Activated CD8-positive, alpha-beta T cell treated with anti-CD3 and anti-CD28 coated beads for 36 hours (primary cell): ENCODE data around the gene ALDH4A1. TPM values are rescaled to one million over a fixed set of nuclear protein-coding genes. Genes with fewer than 3 reads are reported as not detected.

Experiments
- ATAC-seq: fragments of 200-7000 bp; cut with Tn5 transposase; one replicate; pipeline ENCODE4 v1.10.0; 2021; ENCODE audit warnings: mild to moderate bottlenecking, moderate library complexity
- CTCF ChIA-PET: fragments of 350-600 bp; sonication (Branson Sonifier 250); formaldehyde crosslinking; loops from one replicate; lab custom pipeline; 2021; ENCODE audit warnings: antibody characterized with exemption; lab: Charles Lee
- POLR2A ChIA-PET: fragments of 350-600 bp; sonication (Branson Sonifier 250); formaldehyde crosslinking; loops from one replicate; lab custom pipeline; 2021; ENCODE audit warnings: antibody characterized with exemption; lab: Charles Lee
- DNase-seq: peaks from one replicate; pipeline ENCODE4 v3.0.0-alpha.2; 2020
- H3K27ac Mint-ChIP-seq: one replicate; pipeline ENCODE4 v1.8.0; 2021; ENCODE audit warnings: mild to moderate bottlenecking, mixed read lengths
- H3K27me3 Mint-ChIP-seq: one replicate; pipeline ENCODE4 v1.8.0; 2021; ENCODE audit warnings: mixed read lengths
- H3K36me3 Mint-ChIP-seq: one replicate; pipeline ENCODE4 v1.8.0; 2021; ENCODE audit warnings: low read depth, mixed read lengths
- H3K4me1 Mint-ChIP-seq: one replicate; pipeline ENCODE4 v1.8.0; 2021; ENCODE audit warnings: low read depth, mixed read lengths
- H3K4me3 Mint-ChIP-seq: one replicate; pipeline ENCODE4 v1.8.0; 2021; ENCODE audit warnings: mild to moderate bottlenecking, moderate library complexity, mixed read lengths
- H3K9me3 Mint-ChIP-seq: one replicate; pipeline ENCODE4 v1.8.0; 2021; ENCODE audit warnings: mixed read lengths
- CTCF ChIP-seq: fragments of 200-600 bp; IDR thresholded peaks from one replicate; pipeline ENCODE4 v1.8.0; 2022; ENCODE audit warnings: antibody characterized with exemption, mild to moderate bottlenecking
- intact Hi-C: fragments of 100-400 bp; cut with micrococcal nuclease; formaldehyde crosslinking; loops from one replicate; pipeline ENCODE4 v1.10.0; 2022
- microRNA-seq: library from miRNA; unstranded; fragments of <30 nt; microRNA quantifications from one replicate; pipeline ENCODE4 v1.2.0, GENCODE V29; 2022; ENCODE audit warnings: borderline microRNAs expressed, borderline replicate concordance
- total RNA-seq, 2 experiments: library from RNA; stranded (reverse); gene quantifications; one replicate each; pipeline ENCODE4 v1.2.3, GENCODE V29; 2021

ALDH4A1 gene
- total RNA-seq, 2 experiments from 2014 or later: 3.9 to 4.3 TPM

GRCh38 chr1:18829671-18830070 is 72.7 kb downstream of the ALDH4A1 start:
- H3K27me3 Mint-ChIP-seq: peaks cover 1% of the 10 kb centered on the region
- H3K27ac Mint-ChIP-seq: no peak overlapping the region

DNA sequence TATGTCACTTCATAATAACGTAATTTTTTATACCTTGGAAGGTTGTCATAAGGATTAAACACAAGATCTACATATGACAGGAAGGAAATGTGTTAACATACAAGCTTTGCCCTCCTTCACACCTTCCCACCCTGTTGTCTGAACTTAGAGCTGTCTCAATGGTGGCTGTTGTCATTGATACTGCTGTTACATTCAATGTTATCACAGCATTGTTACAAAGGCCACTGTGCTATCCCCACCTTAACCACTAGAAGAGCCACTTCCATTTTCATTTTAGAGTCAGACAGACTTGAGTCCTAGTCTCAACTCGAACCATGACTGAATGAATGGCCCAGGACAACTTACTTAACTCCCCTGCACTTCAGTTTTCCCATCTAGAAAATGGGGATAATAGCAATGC is 74.1 kb downstream of the ALDH4A1 start:
- Mint-ChIP-seq H3K27me3 (peaks cover 1% of the 10 kb centered on the region), H3K4me1 (no peaks in the 10 kb centered on the region), H3K9me3 (peaks cover 4% of the 10 kb centered on the region), H3K4me3 (no peak overlapping the region), H3K27ac (no peak overlapping the region), H3K36me3 (no peaks in the 10 kb centered on the region)
- no peak for TF ChIP-seq CTCF
- intact Hi-C loops: no loop called here
- POLR2A ChIA-PET: no interaction called here
- no peak for DNase-seq
- CTCF ChIA-PET: no interaction called here
- no peak for ATAC-seq

More at GRCh38 chr1:18829671-18830070, 72.7 kb downstream of the ALDH4A1 start:
- no peak for TF ChIP-seq CTCF
- no peak overlapping the region for H3K4me3 Mint-ChIP-seq
- ATAC-seq: no peak
- no peaks in the 10 kb centered on the region for H3K36me3 Mint-ChIP-seq
- DNase-seq: no peak
- intact Hi-C loops: no loop called here
- H3K9me3 Mint-ChIP-seq: peaks cover 4% of the 10 kb centered on the region
- ChIA-PET CTCF (interaction anchor here (1.3 kb wide), 1 partner anchor 248 kb away, joined by 3 read pairs; no protein-coding TSS in a partner anchor), POLR2A (interaction anchor here (0.7 kb wide), 1 partner anchor 134 kb away, joined by 3 read pairs; no protein-coding TSS in a partner anchor)
- no peaks in the 10 kb centered on the region for H3K4me1 Mint-ChIP-seq

GRCh38 chr1:18823438-18823837 is 78.9 kb downstream of the ALDH4A1 start:
- H3K9me3 Mint-ChIP-seq: no peaks in the 10 kb centered on the region
- POLR2A ChIA-PET: interaction anchor here (1.0 kb wide), 1 partner anchor 32 kb away, joined by 4 read pairs; no protein-coding TSS in a partner anchor
- CTCF ChIA-PET: interaction anchor here (0.8 to 2.5 kb wide), 3 partner anchors 216 to 449 kb away, joined by 3 to 18 read pairs (median 4); no protein-coding TSS in a partner anchor
- no peak for TF ChIP-seq CTCF
- no peak overlapping the region for H3K27ac Mint-ChIP-seq
- DNase-seq (no peak), ATAC-seq (no peak)
- peaks cover 17% of the 10 kb centered on the region for H3K27me3 Mint-ChIP-seq
- no peaks in the 10 kb centered on the region for H3K36me3 Mint-ChIP-seq
- H3K4me1 Mint-ChIP-seq: no peaks in the 10 kb centered on the region
- intact Hi-C loops: no loop called here
- H3K4me3 Mint-ChIP-seq: no peak overlapping the region

Small RNA genes within 50 kb of the gene (microRNA-seq; reads per million reads assigned to microRNA genes)
- gene MIR1290: not detected
- gene MIR4695: not detected

Other genes starting within 250 kb of the ALDH4A1 start
- not detected for gene TAS1R2, start 42.9 kb downstream of the ALDH4A1 start, total RNA-seq
- 10 to 100 TPM; 23.7 to 26.4 TPM for gene IFFO2, start 54.1 kb upstream of the ALDH4A1 start, total RNA-seq